ENCODE results near the gene TMEM52. TPM values are rescaled to one million over a fixed set of nuclear protein-coding genes. Genes with fewer than 3 reads are reported as not detected.

Gene TMEM52
- total and polyA plus RNA-seq, 2 of the 13 experiments (the other 11 are each of a cell fraction or from before 2014, with no cell fraction given), result 13.2 to 18.7 TPM

DNA sequence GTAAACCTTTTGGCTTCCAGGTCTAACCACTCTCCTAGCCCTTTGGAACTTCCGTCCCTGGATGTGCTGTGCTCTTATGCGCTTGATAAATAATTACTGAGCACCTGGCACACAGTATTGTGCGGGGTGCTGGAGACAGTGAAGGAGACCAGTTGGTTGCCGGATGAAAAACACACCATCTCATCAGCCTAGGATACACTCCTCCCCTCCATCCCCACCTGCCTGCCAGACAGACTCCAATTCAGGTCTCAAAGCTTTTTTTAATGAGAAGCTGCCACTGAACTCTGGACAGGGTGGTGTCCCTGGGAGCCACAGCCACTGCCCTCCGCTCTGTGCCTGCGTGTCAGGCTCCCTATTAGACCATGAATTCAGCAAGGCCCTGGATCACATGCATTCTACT, 37.4 kb downstream of the TMEM52 start:
- no TSS peak for BruUV-seq (replicated peaks)
- CTCF ChIA-PET (ENCODE audit: low intra/inter-chr PET ratio, low total read pairs), result no interaction called here
- H3K4me1 ChIP-seq (ENCODE audit: insufficient read depth, low read length), result peaks cover 67% of the 10 kb centered on the region
- no peaks in the 10 kb centered on the region for H3K27me3 ChIP-seq (ENCODE audit: control insufficient read depth in 1 of 2, insufficient read depth in 2 of 2, low read length in 2 of 2)
- no peak overlapping the region for H3K9ac ChIP-seq (ENCODE audit: insufficient read depth, low read depth, low read length)
- WGBS (ENCODE audit: low lambda C conversion rate), result 49% methylated on average over 6 of the region's 6 CpGs
- POLR2A ChIA-PET, result interaction anchor here (1.8 kb wide), 1 partner anchor 10 kb away, joined by 6 read pairs; no protein-coding TSS in a partner anchor
- in situ Hi-C loops (cut with HindIII; ENCODE audit: extremely low pct_ligation_motif_present, low pct_unique_long_range_greater_than_20kb) (no loop called here), intact Hi-C loops (cut with micrococcal nuclease; ENCODE audit: unreplicated experiment) (no loop called here)
- no peak for DNase-seq (ENCODE audit: low spot score)
- H3K9me3 ChIP-seq (ENCODE audit: low read length), result no peaks in the 10 kb centered on the region
- peak overlapping the region; percentile 52 for H3K27ac ChIP-seq (ENCODE audit: extremely low read length, insufficient read depth, low read length)
- peaks cover 8 to 10% of the 10 kb centered on the region in 2 experiments for H3K36me3 ChIP-seq (replicated peaks in 1 of 2; ENCODE audit: control insufficient read depth in 1 of 2, insufficient read depth in 2 of 2, low read length in 2 of 2)
- ATAC-seq, result peak; percentile 78
- peak overlapping the region in 1 of 3 experiments; percentile 1; a peak in 1 of 6 replicates for H3K4me3 ChIP-seq (replicated peaks in 1 of 3; ENCODE audit: insufficient read depth in 1 of 3, low read depth in 2 of 3, low read length in 3 of 3)
- peaks cover 79% of the 10 kb centered on the region for H4K20me1 ChIP-seq (ENCODE audit: insufficient read depth, low read length)
- TF ChIP-seq, protein P1, sequence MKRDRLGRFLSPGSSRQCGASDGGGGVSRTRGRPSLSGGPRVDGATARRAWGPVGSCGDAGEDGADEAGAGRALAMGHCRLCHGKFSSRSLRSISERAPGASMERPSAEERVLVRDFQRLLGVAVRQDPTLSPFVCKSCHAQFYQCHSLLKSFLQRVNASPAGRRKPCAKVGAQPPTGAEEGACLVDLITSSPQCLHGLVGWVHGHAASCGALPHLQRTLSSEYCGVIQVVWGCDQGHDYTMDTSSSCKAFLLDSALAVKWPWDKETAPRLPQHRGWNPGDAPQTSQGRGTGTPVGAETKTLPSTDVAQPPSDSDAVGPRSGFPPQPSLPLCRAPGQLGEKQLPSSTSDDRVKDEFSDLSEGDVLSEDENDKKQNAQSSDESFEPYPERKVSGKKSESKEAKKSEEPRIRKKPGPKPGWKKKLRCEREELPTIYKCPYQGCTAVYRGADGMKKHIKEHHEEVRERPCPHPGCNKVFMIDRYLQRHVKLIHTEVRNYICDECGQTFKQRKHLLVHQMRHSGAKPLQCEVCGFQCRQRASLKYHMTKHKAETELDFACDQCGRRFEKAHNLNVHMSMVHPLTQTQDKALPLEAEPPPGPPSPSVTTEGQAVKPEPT (CRISPR knock-in tag; IDR thresholded peaks at IDR 0.05; ENCODE audit: low read depth), result 0 out of 2 replicates have a peak, but pooled peaks have one; percentile 50
- TF ChIP-seq HNF4A (CRISPR knock-in tag; IDR thresholded peaks at IDR 0.05) (peak; percentile 46), MIXL1 (CRISPR knock-in tag; IDR thresholded peaks at IDR 0.05) (0 out of 2 replicates have a peak, but pooled peaks have one; percentile 14), ZBTB38 (CRISPR knock-in tag; IDR thresholded peaks at IDR 0.05) (peak; percentile 77; the same call in 1 of the 2 replicates), ZFX (CRISPR knock-in tag; IDR thresholded peaks at IDR 0.05; ENCODE audit: low read depth) (0 out of 2 replicates have a peak, but pooled peaks have one; percentile 23), ZNF607 (CRISPR knock-in tag; IDR thresholded peaks at IDR 0.05; ENCODE audit: borderline replicate concordance) (0 out of 2 replicates have a peak, but pooled peaks have one; percentile 30), RBM22 (optimal IDR thresholded peaks at IDR 0.05; ENCODE audit: low read length) (no peak)
- TF ChIP-seq, protein P2, sequence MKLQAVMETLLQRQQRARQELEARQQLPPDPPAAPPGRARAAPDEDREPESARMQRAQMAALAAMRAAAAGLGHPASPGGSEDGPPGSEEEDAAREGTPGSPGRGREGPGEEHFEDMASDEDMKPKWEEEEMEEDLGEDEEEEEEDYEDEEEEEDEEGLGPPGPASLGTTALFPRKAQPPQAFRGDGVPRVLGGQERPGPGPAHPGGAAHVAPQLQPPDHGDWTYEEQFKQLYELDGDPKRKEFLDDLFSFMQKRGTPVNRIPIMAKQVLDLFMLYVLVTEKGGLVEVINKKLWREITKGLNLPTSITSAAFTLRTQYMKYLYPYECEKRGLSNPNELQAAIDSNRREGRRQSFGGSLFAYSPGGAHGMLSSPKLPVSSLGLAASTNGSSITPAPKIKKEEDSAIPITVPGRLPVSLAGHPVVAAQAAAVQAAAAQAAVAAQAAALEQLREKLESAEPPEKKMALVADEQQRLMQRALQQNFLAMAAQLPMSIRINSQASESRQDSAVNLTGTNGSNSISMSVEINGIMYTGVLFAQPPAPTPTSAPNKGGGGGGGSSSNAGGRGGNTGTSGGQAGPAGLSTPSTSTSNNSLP (IDR thresholded peaks at IDR 0.05; ENCODE audit: low read depth, low read length), result 0 out of 2 replicates have a peak, but pooled peaks have one; percentile 14
- TF ChIP-seq, protein P3, sequence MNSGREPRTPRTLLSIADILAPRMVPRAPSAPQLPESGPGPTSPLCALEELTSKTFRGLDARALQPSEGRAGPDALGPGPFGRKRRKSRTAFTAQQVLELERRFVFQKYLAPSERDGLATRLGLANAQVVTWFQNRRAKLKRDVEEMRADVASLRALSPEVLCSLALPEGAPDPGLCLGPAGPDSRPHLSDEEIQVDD (CRISPR knock-in tag; IDR thresholded peaks at IDR 0.05; ENCODE audit: borderline replicate concordance), result no peak
- TF ChIP-seq, protein P4, sequence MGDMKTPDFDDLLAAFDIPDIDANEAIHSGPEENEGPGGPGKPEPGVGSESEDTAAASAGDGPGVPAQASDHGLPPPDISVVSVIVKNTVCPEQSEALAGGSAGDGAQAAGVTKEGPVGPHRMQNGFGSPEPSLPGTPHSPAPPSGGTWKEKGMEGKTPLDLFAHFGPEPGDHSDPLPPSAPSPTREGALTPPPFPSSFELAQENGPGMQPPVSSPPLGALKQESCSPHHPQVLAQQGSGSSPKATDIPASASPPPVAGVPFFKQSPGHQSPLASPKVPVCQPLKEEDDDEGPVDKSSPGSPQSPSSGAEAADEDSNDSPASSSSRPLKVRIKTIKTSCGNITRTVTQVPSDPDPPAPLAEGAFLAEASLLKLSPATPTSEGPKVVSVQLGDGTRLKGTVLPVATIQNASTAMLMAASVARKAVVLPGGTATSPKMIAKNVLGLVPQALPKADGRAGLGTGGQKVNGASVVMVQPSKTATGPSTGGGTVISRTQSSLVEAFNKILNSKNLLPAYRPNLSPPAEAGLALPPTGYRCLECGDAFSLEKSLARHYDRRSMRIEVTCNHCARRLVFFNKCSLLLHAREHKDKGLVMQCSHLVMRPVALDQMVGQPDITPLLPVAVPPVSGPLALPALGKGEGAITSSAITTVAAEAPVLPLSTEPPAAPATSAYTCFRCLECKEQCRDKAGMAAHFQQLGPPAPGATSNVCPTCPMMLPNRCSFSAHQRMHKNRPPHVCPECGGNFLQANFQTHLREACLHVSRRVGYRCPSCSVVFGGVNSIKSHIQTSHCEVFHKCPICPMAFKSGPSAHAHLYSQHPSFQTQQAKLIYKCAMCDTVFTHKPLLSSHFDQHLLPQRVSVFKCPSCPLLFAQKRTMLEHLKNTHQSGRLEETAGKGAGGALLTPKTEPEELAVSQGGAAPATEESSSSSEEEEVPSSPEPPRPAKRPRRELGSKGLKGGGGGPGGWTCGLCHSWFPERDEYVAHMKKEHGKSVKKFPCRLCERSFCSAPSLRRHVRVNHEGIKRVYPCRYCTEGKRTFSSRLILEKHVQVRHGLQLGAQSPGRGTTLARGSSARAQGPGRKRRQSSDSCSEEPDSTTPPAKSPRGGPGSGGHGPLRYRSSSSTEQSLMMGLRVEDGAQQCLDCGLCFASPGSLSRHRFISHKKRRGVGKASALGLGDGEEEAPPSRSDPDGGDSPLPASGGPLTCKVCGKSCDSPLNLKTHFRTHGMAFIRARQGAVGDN (CRISPR knock-in tag; IDR thresholded peaks at IDR 0.05), result peak; percentile 30; the same call in 1 of the 2 replicates
- TF ChIP-seq, protein P5, sequence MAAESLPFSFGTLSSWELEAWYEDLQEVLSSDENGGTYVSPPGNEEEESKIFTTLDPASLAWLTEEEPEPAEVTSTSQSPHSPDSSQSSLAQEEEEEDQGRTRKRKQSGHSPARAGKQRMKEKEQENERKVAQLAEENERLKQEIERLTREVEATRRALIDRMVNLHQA (CRISPR knock-in tag; IDR thresholded peaks at IDR 0.05), result no peak
- TF ChIP-seq, protein P6, sequence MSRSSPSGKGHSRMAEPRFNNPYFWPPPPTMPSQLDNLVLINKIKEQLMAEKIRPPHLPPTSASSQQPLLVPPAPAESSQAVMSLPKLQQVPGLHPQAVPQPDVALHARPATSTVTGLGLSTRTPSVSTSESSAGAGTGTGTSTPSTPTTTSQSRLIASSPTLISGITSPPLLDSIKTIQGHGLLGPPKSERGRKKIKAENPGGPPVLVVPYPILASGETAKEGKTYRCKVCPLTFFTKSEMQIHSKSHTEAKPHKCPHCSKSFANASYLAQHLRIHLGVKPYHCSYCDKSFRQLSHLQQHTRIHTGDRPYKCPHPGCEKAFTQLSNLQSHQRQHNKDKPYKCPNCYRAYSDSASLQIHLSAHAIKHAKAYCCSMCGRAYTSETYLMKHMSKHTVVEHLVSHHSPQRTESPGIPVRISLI (CRISPR knock-in tag; IDR thresholded peaks at IDR 0.05; ENCODE audit: borderline replicate concordance), result peak; percentile 22; the same call in 1 of the 2 replicates
- peak overlapping the region; percentile 34 for H3K4me2 ChIP-seq (ENCODE audit: low read depth, low read length)
- peaks cover 82% of the 10 kb centered on the region for H3K79me2 ChIP-seq (ENCODE audit: insufficient read depth, low read length)
- FAIRE-seq, result no peak
- H2AFZ ChIP-seq (ENCODE audit: low read length), result no peak overlapping the region
